ENCODE results near the gene TENM3.

The TENM3 gene

GRCh38 chr4:182470215-182470614, 227.0 kb downstream of the TENM3 start:
- POLR2A ChIA-PET (ENCODE audit: low non-redundant PET), result no interaction called here
- TF ChIP-seq CTCF (conservative IDR thresholded peaks at IDR 0.05; ENCODE audit: low read depth), result no peak
- CTCF ChIA-PET, result no interaction called here
- no peak overlapping the region for H3K27ac ChIP-seq
- DNase-seq (ENCODE audit: low spot score), result no peak

- POLR2A ChIA-PET (ENCODE audit: low non-redundant PET), result no interaction called here
- CTCF ChIA-PET, result interaction anchor here (0.7 kb wide), 1 partner anchor 173 kb away, joined by 4 read pairs; no protein-coding TSS in a partner anchor
- no peak for DNase-seq (ENCODE audit: low spot score)
- TF ChIP-seq CTCF (conservative IDR thresholded peaks at IDR 0.05; ENCODE audit: low read depth), result no peak
- H3K27ac ChIP-seq, result no peak overlapping the region
Observed at GRCh38 chr4:182475539-182475938, 232.3 kb downstream of the TENM3 start.

- no peak overlapping the region for H3K27ac ChIP-seq
- TF ChIP-seq CTCF (conservative IDR thresholded peaks at IDR 0.05; ENCODE audit: low read depth), result peak; percentile 76
- peak; percentile 42 for DNase-seq (ENCODE audit: low spot score)
- POLR2A ChIA-PET (ENCODE audit: low non-redundant PET), result no interaction called here
- CTCF ChIA-PET, result no interaction called here
Observed at GRCh38 chr4:182478475-182478874, 235.3 kb downstream of the TENM3 start.

- no peak overlapping the region for H3K27ac ChIP-seq
- TF ChIP-seq CTCF (conservative IDR thresholded peaks at IDR 0.05; ENCODE audit: low read depth), result no peak
- ChIA-PET POLR2A (ENCODE audit: low non-redundant PET) (no interaction called here), CTCF (interaction anchor here (0.5 kb wide), 1 partner anchor 453 kb away, joined by 5 read pairs; no protein-coding TSS in a partner anchor)
- no peak for DNase-seq (ENCODE audit: low spot score)
Observed at GRCh38 chr4:182483685-182484084, 240.5 kb downstream of the TENM3 start.

- H3K27ac ChIP-seq, result no peak overlapping the region
- ChIA-PET POLR2A (ENCODE audit: low non-redundant PET) (no interaction called here), CTCF (interaction anchor here (0.6 to 0.7 kb wide), 2 partner anchors 102 to 526 kb away, joined by 3 to 4 read pairs; no protein-coding TSS in a partner anchor)
- TF ChIP-seq CTCF (conservative IDR thresholded peaks at IDR 0.05; ENCODE audit: low read depth), result no peak
- DNase-seq (ENCODE audit: low spot score), result no peak
Observed at GRCh38 chr4:182486881-182487280, 243.7 kb downstream of the TENM3 start.

- TF ChIP-seq CTCF (conservative IDR thresholded peaks at IDR 0.05; ENCODE audit: low read depth), result no peak
- H3K27ac ChIP-seq, result no peak overlapping the region
- ChIA-PET CTCF (no interaction called here), POLR2A (ENCODE audit: low non-redundant PET) (no interaction called here)
- DNase-seq (ENCODE audit: low spot score), result no peak
Observed at GRCh38 chr4:182488896-182489295, 245.7 kb downstream of the TENM3 start.

- H3K27ac ChIP-seq, result no peak overlapping the region
- DNase-seq (ENCODE audit: low spot score), result no peak
- no peak for TF ChIP-seq CTCF (conservative IDR thresholded peaks at IDR 0.05; ENCODE audit: low read depth)
- CTCF ChIA-PET, result no interaction called here
- POLR2A ChIA-PET (ENCODE audit: low non-redundant PET), result no interaction called here
Observed at GRCh38 chr4:182489607-182490006, 246.4 kb downstream of the TENM3 start.

Measured in RWPE1 (cell line).